Cardiac muscle cell (in vitro differentiated cells and primary cell): Measurements from ENCODE around the gene COX5A. TPM values are rescaled to one million over a fixed set of nuclear protein-coding genes. Genes with fewer than 3 reads are reported as not detected.

Experiments
- DNase-seq, 2 donors: peaks; one replicate each; pipeline versions ENCODE4 v3.0.0 to v3.0.0-alpha.2; 2010 to 2017; ENCODE audit warnings: low read depth in 1 of 2, low spot score in 1 of 2
- H3K27ac ChIP-seq: fragments of 200-600 bp; sonication (generic); 2 replicates; pipeline ENCODE4 v1.5.1; 2016
- H3K27me3 ChIP-seq: fragments of 200-600 bp; sonication (generic); 2 replicates; pipeline ENCODE4 v1.6.0; 2016; ENCODE audit warnings: control low read depth
- H3K36me3 ChIP-seq: fragments of 200-600 bp; sonication (generic); 2 replicates; pipeline ENCODE4 v1.5.1; 2016; ENCODE audit warnings: control low read depth
- H3K4me1 ChIP-seq: fragments of 200-600 bp; sonication (generic); 2 replicates; pipeline ENCODE4 v1.8.1; 2017; ENCODE audit warnings: low read depth, mild to moderate bottlenecking, mixed run types
- H3K4me3 ChIP-seq: fragments of 200-600 bp; sonication (generic); 2 replicates; pipeline ENCODE4 v1.5.1; 2016; ENCODE audit warnings: mild to moderate bottlenecking
- H3K9me3 ChIP-seq: fragments of 200-600 bp; sonication (generic); 2 replicates; pipeline ENCODE4 v1.5.1; 2017; ENCODE audit warnings: low read depth, mild to moderate bottlenecking, control low read depth
- polyA plus RNA-seq: library from polyadenylated mRNA; unstranded; fragments of >200 nt; fragmentation: Nextera tagmentation; extraction: Ambion mirVana; gene quantifications from 2 replicates; pipeline ENCODE4 v1.2.1, GENCODE V29; 2016
- total RNA-seq: library from RNA; depleted of rRNA; stranded (reverse); fragments of >200 nt; gene quantifications from 2 replicates; pipeline ENCODE4 v1.2.3, GENCODE V29; 2016
- TF ChIP-seq, protein P1 (sequence below): IDR thresholded peaks from 2 replicates; pipeline ENCODE4 v1.5.1; 2012; ENCODE audit warnings: low read depth, mild to moderate bottlenecking, low read length

The COX5A gene
- total and polyA plus RNA-seq, 2 experiments from 2014 or later: 285 to 1,489 TPM

DNA sequence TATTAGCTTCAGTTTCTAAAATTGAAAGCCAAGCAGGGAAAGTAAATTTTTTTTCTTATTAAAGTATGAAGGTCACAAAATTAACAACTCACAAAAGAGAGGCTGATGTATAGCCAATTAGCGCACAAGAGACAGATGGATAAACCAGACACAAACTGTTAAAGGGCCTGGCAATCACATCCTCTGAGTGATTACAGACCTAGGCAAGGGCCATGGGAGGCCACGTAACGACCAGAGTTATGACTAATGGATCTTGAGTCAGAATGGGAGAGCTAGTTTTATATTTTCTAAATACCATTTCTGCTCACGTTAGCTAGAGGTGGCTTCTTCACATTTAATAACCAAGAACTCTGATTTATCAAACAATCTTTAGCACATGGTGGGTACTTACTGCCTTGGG is 39.7 kb upstream of the COX5A start:
- H3K27me3 ChIP-seq: no peaks in the 10 kb centered on the region
- H3K4me1 ChIP-seq: no peaks in the 10 kb centered on the region
- TF ChIP-seq, protein P1, sequence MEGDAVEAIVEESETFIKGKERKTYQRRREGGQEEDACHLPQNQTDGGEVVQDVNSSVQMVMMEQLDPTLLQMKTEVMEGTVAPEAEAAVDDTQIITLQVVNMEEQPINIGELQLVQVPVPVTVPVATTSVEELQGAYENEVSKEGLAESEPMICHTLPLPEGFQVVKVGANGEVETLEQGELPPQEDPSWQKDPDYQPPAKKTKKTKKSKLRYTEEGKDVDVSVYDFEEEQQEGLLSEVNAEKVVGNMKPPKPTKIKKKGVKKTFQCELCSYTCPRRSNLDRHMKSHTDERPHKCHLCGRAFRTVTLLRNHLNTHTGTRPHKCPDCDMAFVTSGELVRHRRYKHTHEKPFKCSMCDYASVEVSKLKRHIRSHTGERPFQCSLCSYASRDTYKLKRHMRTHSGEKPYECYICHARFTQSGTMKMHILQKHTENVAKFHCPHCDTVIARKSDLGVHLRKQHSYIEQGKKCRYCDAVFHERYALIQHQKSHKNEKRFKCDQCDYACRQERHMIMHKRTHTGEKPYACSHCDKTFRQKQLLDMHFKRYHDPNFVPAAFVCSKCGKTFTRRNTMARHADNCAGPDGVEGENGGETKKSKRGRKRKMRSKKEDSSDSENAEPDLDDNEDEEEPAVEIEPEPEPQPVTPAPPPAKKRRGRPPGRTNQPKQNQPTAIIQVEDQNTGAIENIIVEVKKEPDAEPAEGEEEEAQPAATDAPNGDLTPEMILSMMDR: no peak
- DNase-seq: no peak
- no peak overlapping the region for H3K27ac ChIP-seq
- H3K36me3 ChIP-seq: no peaks in the 10 kb centered on the region
- H3K4me3 ChIP-seq: no peak overlapping the region
- H3K9me3 ChIP-seq: no peaks in the 10 kb centered on the region

DNA sequence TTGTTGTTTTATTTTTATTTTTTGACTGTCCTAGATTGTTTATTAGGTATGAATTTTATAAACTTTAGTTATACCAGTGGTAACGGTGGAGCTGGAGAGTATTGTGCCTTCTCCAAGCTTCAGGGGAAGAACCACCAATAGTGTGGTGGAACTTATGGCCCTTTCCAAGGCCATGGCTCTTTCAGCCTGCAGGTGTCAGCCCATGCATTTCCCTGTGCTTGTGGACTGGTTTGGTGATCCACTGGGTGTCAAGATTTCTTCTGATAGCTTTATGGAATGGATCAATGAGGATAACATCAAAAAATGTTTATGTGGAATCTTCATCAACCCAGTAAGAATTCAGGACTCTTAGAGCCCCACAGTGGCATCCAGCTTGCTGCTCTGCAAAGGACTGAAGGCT is 38.3 kb upstream of the COX5A start:
- Histone ChIP-seq H3K9me3 (no peaks in the 10 kb centered on the region), H3K36me3 (no peaks in the 10 kb centered on the region), H3K4me3 (no peak overlapping the region), H3K27ac (no peak overlapping the region), H3K27me3 (no peaks in the 10 kb centered on the region), H3K4me1 (no peaks in the 10 kb centered on the region)
- TF ChIP-seq, protein P1: no peak
- no peak for DNase-seq

DNA sequence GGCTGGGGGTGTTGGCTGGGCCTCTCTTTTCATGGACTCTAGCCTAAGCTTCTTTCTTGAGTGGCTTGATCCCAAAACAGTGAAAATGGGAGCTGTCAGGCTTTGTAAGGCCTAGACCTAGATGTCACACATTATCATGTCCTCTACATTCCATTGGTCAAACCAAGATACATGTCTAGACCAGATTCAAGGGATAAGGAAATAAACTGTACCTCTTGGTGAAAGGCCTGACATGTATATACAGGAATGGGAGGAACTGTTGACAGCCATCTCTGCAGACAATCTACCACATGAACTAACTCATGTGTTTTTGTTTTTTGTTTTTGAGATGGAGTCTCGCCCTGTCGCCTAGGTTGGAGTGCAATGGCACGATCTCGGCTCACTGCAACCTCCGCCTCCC is 29.8 kb upstream of the COX5A start:
- DNase-seq: no peak
- no peak overlapping the region for H3K27ac ChIP-seq
- TF ChIP-seq, protein P1: no peak
- no peaks in the 10 kb centered on the region for H3K9me3 ChIP-seq
- no peaks in the 10 kb centered on the region for H3K36me3 ChIP-seq
- H3K4me3 ChIP-seq: no peak overlapping the region
- no peaks in the 10 kb centered on the region for H3K4me1 ChIP-seq
- H3K27me3 ChIP-seq: no peaks in the 10 kb centered on the region

DNA sequence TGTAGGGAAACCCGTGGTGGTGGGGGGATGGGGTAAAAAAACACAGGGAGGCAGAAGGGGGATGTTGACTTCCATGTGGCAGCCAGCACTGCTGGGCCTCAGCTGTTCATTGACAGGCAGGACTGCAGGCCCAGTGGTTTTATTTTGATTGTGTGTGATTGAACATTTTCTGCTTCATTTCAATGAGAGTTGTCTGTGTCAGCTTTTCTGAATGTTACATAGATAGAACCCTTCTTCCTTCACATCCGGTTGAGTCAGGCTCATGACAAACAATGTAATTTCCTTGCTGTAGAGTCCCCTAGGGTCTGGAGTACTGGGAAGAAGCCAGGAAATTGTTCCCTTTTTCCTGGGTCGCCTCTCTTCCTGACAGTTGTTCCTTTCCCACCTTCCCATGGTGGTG is 26.9 kb upstream of the COX5A start:
- peak in 1 of 2 donors; percentile 51 for DNase-seq
- Histone ChIP-seq H3K27me3 (peaks cover 12% of the 10 kb centered on the region), H3K9me3 (no peaks in the 10 kb centered on the region), H3K4me3 (no peak overlapping the region), H3K36me3 (no peaks in the 10 kb centered on the region), H3K4me1 (no peaks in the 10 kb centered on the region), H3K27ac (no peak overlapping the region)
- TF ChIP-seq, protein P1: no peak

DNA sequence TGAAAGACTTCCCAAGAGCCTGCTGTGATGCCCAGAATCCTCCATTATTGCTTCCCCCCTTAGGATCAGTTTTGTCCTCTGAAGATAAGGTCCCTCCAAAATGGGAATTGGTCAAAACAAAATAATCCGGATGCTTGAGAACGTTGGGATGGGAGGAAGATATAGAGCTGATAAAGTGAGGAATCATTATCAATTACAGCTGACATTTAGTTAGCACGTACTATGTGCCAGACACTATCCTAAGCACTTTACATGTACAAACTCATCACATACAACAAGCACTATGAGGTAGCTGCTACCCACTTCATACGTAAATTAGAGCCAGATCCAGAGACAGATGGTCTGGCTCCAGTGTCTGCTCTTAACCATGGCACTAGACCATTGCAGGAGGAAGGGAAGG is 25.3 kb upstream of the COX5A start:
- TF ChIP-seq, protein P1: no peak
- no peak for DNase-seq
- Histone ChIP-seq H3K4me1 (peaks cover 1% of the 10 kb centered on the region), H3K27ac (no peak overlapping the region), H3K36me3 (no peaks in the 10 kb centered on the region), H3K27me3 (peaks cover 28% of the 10 kb centered on the region), H3K9me3 (no peaks in the 10 kb centered on the region), H3K4me3 (no peak overlapping the region)

DNA sequence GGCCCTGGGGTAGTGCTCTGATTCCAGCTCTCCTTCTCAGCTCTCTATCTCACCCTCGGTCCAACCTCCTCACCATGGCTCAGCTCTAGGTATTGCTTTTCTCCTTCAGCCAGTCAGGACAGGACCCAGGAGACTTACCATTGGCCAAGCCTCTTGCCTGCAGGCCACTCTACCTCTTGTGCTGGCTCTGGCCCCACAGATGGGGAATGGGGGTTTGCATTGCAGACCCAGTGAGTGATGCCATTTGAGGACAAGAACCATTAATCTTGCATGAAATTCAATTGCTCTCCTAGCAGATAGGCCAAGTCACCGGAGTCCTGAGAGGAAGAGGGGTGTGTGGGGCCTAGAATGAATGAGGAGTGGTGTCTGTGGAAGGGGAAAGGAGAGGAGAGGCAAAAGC is 24.8 kb upstream of the COX5A start:
- Histone ChIP-seq H3K27me3 (peaks cover 33% of the 10 kb centered on the region), H3K27ac (no peak overlapping the region), H3K4me3 (no peak overlapping the region), H3K9me3 (no peaks in the 10 kb centered on the region), H3K36me3 (no peaks in the 10 kb centered on the region), H3K4me1 (peaks cover 4% of the 10 kb centered on the region)
- DNase-seq: no peak
- TF ChIP-seq, protein P1: no peak
